ENCODE data around the gene RAB26.
"Not testable (repeated sequence)": the region's sequence is repeated elsewhere in the genome, so short reads cannot be mapped to it uniquely, and the experiment has no call there.

Gene RAB26, protein sequence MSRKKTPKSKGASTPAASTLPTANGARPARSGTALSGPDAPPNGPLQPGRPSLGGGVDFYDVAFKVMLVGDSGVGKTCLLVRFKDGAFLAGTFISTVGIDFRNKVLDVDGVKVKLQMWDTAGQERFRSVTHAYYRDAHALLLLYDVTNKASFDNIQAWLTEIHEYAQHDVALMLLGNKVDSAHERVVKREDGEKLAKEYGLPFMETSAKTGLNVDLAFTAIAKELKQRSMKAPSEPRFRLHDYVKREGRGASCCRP

DNA sequence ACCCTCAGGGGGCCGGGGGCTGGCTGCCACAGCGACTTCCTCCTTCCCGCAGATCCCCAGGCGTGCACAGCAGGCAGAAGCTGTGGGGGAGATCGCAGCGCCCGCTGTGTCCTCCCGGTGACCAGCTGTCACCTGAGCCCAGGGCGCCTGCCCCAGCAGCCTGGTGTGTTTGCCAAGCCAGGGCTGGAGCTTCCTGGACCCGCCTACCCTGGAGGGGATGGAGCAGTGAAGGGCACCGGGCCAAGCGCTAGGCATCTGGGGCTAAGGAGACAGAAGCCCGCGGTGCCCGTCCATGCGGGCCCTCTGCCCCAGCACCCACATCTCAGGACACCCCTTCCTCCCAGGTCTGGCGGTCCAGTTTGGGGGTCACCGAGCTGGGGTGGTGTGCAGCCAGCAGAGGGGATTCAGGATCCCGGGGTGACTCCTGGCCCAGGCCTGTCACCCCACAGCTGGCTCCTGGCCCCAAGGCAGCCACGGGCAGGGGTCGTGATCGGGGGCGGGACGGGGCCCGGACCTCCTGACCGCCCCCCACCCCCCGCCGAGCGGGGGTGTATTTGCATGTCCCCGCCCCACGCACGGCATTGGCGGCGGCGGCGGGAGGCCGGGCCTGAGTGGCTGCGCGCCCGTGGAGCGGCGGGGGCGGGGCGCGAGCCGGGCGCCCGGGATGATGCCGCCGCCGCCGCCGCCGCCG is at the start of gene RAB26:
TSS of gene RAB26 (plus strand) at position 645 of the 691 bp plus-strand sequence. CDS start 159 bp downstream, outside the sequence.
- DNase-seq = peak; percentile 88 to 95 (median 88)

DNA sequence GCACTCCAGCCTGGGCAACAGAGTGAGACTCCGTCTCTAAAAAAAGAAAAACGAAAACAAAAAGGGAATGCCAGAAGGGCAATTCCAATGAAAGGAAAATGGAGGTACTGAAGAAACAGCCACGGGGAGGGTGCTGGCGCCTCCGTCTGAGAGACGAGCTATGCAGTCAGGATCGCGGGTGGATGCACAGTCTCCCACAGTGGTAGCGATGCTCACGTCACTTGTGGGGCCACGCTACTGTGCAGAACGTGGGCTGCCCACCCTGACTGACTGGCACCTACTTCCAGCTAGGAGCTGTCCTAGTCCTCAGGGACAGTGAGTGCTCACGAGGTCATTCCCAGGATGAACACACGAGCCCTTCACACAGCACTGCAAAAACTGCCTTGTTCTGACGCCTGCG is 46.8 kb upstream of the RAB26 start:
- not testable (repeated sequence) for DNase-seq

DNA sequence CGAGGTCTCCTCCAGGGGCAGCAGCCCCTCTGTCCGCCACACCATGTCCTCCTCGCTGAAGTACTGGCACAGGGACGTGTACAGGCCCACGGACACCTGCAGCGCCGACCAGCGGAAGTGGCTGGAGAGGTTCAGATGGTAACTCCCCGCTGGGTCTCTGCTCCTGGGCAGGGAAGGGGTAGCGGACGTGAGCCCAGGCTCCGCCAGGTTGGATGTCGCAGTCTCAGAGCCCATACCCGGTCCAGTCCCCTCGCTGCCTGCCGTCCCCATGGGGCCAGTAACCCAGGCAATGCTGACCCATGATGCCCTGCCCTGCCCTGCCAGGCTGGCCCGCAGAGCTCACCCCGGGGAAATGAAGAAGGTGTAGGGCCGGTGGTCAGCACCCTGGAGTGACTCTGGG is 46.0 kb upstream of the RAB26 start:
- no peak for DNase-seq

DNA sequence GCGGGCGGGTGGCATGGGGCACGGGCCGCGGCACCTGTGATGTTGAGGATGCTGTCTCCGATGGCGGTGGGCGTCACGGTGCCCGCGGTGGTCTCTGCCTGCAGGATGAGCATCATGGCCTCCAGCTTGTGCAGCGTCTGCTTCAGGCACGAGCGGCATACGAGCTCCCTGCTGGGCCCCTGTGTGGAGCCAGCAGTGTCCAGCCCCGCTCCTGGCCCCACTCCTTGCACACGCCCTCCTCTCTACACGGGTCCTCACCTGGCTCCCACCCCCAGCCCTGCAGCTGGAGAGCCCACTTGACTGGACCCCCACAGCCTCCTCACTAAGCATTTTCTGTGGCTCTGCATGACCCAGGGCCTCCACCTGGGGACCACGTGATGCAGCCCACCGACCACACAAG is 44.0 kb upstream of the RAB26 start:
- DNase-seq = peak in 1 of 3 experiments; percentile 32

DNA sequence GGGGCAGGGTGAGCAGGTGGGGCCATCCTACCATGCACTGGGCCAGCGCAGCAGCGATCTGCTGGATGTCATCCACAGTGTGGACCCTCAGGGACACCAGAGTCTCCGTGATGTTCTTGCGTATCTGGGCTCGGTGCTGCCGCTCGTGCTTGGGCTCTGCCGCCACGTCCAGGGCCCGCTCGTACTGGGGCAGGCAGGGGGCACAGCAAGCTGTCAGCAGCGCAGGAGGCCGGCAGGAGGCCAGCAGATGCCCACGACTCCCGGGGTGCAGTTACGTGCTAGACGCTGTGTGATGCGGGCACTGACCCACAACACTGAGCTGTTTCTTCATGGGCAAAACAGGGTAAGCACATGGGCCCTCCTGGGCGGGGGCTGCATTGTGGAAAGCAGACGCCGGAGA is 43.1 kb upstream of the RAB26 start:
- DNase-seq = not testable (repeated sequence)

DNA sequence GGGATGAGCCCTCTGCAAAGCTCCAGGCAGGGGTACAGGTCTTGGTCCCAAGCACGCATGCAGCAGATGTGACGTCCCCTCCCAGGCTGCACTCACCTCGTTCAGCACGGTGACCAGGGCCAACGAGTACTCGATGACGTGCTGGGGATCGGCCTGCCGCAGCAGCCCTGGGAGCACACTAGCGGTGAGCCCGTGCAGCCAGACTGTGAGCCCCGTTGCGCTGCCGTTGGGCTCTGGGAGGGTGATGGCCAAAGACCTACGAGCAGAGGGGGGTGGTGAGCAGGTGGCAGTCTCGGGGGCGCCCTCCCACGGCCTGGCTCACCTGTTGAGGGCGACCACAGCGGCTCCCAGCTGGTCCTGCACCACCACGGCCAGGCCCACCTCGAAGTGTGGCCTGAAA is 42.7 kb upstream of the RAB26 start:
- DNase-seq = not testable (repeated sequence)

DNA sequence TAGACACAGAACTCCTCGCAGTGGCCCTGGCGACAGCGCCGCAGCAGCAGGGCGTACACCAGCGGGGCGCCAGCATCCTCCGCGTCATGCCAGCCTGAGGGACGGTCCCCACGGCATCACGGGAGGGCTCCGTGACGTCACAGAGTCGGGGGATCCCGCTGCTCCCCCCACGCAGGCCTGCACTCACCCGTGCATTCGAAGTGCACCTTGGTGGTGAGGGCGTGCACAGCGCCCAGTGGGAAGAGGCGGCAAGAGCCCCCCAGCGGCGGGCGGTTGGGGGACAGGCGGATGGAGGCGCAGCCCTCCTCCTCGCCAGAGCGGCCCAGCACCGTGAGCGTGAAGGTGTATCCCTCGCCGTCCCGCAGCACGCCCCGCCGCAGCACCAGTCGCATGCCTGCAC is 42.2 kb upstream of the RAB26 start:
- DNase-seq = not testable (repeated sequence)

DNA sequence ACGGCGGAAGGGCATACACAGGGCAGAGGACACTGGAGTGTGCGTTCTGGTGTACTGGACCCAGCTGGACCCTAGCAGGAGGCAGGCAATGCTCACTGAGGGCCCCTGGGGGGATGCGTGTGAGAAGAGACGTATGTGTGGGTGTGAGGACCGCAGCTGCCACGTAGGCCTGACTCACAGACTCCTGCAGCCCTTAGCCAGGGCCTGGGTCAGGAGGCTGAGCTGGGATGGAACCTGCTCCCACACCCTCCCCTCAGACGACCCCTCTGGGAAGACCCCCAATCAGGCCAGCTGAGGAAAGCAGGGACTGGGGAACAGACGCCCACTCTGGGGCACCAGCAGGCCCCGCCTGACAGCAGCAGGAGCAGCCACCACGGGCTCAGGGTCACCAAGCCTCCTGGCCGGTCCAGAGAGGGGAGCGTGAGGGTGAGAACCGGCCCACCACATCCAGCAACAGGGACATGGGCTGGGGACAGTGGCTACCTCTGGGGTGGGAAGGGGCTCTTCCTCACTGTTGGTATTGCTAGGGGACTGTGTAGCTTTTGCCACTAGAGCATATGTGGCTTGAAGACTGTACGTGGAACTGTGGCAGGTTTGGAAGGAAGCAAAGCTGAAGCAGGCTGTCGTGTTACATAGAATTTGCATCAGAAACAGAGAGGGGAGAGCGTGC is 41.2 kb upstream of the RAB26 start:
- DNase-seq = not testable (repeated sequence)

DNA sequence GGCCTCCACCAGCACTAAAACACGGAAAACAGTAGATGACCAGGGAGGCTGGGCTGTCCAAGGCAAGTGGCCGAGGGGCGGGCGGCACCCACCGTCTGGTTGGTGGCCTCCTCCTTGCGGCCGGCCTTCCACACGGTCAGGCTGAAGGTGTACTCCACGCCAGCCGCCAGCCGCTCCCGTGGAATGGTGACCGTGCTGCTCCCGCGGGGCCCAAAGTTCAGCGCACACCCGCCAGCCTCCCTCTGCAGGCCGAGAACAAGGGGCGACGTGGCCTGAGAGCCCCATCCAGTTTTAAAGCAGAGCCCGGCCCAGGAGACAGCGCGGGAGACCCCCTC is 40.7 kb upstream of the RAB26 start:
- DNase-seq = not testable (repeated sequence)

DNA sequence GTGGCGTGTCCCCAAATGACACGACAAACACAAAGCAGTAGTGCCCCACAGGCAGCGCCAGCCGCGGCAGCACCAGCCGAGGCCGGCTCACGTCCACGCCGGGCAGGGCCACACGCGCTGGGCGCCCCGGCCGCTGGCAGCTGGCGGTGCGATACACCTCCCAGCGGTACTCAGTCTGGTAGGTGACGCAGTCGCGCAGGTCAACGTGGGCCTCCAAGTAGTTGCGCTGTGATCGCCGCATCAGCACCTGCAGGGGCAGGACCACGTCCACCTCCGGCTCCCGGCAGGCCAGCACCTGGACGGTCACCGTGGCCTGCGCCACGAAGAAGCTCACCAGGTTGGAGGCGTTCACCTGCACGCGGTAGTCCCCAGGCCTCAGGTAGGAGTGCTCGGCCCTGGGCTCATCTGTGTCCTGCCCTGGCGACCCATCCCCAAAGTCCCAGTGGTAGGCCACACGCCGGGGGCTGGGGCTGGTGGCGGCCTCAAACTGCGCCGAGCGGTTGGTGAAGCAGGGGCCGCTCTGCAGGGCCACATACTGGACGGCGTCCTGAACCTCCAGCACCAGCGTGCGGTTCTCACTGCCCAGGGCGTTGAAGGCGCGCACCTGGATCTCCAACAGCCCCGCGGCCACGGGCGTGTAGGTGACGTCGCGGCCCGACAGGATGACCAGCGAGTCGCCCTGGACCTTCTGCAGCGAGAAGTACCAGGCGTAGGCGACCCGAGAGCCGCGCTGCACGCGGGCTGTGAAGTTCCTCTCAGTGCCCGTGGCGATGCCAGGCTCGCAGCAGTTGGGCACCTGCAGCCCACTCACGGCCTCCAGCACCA is 39.8 kb upstream of the RAB26 start:
- DNase-seq = not testable (repeated sequence)

DNA sequence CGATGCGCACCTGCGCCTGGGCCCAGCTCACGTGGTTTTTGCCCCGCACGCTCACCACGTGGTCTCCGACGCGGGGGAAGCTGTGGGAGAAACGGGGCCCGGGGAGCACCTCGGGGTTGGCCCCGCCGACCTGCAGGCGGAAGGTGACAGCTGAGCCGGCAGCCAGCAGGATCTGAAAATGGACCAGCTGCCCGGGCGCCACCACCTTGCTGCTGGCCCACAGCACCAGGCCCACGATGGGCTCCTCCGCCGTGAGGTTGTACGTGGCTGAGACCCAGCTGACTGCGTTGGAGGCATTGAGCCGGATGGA is 39.2 kb upstream of the RAB26 start:
- DNase-seq = not testable (repeated sequence)

DNA sequence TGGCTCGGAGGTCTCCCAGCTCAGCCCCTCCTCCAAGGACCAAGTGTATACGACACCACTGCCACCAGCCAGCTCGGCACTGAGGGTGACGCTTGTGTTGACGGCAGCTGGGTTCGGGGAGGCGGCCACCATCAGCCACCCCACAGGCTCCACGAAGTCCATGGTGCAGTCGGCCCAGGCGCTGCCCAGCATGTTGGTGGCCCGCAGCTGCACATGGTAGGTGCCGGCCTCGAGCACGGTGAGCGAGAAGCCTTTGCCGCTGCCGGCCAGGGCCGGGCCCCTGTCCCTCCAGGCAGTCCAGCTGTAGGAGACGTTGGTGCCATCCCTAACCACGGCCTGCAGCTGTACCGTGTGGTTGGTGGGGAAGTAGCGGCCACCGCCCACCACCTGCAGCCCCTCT is 38.6 kb upstream of the RAB26 start:
- not testable (repeated sequence) for DNase-seq

DNA sequence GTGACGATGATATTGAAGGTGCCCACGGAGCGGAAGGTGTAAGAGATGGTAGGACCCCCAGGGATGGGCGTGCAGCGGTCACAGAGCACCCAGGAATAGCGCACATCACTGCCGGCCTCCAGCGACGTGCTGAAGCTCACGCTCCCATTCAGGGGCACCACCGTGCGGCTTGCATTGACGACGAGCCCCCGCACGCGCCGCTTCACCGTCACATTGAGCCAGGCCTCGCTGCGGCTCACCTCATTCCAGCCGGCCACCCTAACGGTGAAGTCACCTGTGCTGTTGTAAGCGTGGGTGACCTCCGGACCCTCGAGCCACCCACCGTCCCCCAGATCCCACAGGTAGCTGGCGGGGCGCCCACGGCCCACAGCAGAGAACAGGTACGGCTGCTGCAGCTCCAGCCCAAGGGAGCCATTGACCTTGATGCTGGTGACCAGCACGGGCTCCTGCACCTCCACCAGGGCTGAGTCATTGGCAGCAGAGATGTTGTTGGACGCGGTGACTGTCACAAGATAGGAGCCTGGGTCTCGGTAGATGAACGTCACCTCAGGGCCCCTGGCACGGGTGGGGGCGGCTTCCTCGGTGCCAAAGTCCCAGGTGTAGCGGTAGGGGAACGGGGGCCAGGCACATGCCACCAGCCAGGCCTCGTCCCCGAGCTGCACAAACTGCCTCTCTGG is 38.0 kb upstream of the RAB26 start:
- not testable (repeated sequence) for DNase-seq

DNA sequence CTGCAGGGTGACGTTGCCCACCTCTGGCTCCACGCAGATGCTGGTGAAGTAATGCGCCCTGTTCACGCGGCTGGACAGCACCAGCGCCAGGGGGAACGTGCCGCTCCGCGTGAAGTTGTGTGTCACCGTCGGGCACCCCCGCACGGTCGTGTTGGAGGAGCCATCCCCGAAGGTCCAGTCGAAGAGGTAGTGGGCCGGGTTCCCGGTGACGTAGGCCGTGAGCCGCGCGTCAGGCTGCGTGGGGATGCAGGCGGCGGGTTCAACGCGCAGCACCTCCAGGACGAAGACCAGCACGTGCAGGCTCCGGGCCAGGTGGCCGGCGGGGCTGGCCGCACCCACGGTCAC is 37.4 kb upstream of the RAB26 start:
- DNase-seq = not testable (repeated sequence)

DNA sequence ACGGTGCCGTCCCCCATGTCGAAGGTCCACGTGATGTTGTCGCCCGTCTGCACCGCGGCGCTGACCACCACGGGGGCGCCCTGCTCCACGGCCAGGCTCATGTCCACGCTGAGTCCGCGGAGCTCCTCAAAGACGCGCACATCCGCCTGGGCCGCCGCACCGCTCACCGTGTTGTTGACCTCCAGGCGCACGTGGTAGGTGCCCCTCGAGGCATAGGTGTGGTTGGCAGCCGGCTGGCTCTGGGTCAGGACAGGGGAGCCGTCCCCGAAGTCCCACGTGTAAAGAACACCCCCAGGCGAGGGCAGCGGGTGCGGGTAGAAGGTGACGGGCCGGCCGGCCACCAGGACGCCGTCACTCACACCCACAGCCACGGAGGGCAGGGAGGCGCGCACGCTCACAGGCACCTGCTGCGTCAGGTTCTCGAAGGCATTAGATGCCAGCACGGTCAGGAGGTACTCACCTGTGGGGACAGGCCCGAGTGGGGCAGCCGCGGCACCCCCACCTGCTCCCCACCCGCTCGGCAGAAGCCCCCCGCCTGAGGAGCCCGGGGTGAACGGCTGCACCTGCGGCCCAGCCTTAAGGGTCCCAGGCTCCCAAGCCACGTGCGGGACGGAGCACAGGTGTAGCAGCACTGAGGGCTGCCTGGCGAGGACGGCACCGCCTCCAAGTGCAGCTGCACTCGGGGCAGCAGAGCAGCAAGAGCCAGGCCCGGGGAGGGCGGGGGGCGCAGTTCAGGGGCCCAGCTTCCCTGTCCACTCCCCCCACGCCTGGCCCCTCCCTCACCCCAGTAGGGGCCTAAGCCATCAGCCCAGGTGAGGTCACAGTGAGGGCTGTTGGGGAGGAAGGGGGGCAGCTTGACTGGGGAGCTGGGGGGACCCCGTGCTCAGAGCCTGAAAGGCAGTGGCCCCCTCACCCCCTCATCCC is 36.8 kb upstream of the RAB26 start:
- not testable (repeated sequence) for DNase-seq

DNA sequence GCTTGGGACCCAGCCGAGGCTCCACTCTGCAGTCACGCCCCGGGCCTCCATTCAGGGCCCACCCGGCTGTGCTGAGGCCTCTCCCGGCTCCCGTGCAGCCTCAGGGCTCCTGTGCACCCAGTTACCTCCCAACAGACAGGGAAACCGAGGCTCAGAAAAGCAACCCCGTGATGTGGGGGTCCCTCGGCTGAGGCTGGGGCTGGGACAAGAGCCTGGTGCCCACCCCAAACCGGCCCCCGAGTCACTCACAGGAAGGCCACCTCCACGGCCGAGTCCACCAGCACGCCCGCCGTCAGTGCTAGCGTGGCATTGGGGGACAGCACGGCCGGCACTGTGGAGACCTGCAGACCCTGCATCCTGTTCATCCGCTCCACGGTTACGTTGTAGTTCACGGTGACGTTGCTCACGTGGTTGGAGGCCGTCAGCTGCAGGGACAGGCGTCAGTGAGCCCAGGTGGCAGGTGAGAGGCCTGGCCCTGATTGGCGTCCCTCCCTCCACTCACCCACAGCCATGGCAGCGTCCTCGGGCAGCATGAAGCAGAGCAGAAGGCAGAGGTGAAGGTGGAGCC is 35.8 kb upstream of the RAB26 start:
- not testable (repeated sequence) for DNase-seq

DNA sequence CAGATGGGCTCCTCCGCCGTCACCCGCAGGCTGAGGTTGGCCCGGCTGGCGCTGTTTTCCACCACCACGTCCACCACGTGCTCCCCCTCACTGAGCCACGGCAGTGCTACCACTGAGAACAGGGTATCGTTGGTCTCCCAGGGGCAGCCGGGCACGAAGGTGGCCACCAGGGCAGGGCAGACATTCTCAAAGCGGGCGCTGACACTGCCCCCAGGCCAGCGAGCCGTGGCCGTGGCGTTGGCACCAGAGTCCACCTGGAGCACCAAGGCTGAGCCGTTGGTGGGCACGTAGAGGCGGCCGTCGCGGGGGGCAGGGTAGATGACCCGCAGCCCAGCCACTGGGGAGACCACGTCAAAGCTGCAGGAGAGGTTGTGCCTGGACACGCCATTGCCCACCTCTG is 34.2 kb upstream of the RAB26 start:
- not testable (repeated sequence) for DNase-seq

DNA sequence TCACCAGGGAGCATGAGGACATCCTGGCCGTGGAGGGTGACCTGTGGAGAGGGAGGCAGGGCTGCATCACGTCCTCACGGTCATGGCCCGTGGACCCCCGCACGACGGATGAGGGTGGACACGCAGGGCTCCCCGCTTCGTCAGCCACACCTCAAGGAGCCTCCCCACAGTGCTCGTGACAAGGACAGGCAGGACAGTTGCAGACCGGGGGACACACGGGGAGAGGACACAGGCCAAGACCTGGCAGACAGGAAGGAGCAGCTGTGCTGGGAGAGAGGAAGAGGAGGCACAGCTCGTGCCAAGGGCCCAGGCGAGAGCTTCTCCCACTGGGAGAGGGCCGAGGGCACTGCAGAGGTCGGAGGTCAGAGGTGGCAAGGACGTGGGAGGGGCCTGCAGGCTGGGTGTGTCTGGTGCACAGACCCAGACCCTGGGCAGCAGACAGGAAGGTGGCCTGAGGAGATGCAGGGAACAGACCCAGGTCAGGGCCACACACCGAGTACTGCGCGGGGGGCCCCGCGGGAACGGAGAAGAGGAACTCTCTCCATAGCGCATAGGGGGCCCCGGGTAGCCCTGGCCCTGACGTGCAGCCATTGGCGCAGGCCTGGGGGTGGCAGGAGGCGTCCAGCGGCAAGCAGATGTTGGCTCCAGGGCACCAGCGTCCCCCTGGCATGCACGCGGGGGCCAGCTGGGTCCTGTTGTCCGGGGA is 33.4 kb upstream of the RAB26 start:
- DNase-seq = not testable (repeated sequence)

DNA sequence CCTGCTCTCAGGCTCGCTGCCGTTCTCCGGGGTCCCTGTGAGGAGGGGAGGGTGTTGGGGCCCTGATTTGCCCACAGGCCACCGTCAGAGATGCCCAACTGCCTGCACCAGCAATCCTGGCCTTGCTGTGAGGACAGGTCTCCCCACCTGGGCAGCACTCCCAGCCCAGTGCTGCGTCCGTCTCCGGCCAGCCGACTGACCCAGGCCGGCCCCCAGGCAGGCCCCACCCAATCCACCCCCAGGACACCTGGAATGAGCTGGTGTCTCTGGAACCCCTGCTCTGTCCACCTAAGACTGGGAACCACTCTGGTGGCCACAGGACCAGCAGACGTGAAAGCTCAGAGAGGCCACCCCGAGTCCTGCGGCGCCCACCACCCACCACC is 32.8 kb upstream of the RAB26 start:
- DNase-seq = no peak

DNA sequence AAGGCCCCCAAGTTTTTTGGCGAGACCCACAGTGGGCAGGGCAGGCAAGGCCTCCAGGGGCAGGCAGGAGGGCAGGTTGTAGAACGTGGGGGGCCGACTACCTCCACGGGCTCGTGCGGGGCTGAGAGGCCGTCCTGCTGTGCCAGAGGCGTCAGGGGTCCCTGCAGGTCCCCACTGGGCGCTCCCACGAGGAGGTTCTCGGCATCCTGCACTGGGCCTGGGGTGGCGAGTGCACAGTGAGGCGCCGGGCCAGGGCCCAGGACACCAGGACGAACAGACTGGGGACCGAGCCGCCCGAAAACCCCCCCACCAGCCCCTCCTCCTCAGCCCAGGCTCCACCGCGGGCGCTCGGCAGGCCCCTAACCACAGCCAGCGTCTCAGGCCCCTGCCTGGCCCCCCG is 32.0 kb upstream of the RAB26 start:
- not testable (repeated sequence) for DNase-seq

DNA sequence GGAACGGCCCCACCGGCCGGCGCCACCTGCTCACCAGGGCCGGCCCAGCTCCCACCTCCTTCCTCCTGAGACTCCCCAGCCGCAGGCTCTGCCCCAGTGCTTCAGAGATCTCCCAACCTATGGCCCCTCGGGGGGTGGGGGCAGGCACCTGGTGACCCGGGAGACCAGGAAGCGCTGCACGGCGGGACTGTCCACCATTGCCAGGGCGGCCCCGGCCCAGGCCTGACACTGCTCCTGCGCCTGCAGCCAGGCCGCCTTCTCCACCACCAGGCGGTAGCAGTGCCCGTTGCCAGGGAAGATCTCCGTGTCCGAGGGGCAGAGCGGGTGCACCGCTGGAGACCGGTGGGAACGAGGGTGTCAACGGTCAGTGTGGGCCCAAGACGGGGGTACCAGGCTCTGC is 31.1 kb upstream of the RAB26 start:
- not testable (repeated sequence) for DNase-seq
